ENCODE results near the gene ACER1. TPM values are rescaled to one million over a fixed set of nuclear protein-coding genes. Genes with fewer than 3 reads are reported as not detected.

The ACER1 gene
- total RNA-seq, 1 donor from 2014 or later: not detected

DNA sequence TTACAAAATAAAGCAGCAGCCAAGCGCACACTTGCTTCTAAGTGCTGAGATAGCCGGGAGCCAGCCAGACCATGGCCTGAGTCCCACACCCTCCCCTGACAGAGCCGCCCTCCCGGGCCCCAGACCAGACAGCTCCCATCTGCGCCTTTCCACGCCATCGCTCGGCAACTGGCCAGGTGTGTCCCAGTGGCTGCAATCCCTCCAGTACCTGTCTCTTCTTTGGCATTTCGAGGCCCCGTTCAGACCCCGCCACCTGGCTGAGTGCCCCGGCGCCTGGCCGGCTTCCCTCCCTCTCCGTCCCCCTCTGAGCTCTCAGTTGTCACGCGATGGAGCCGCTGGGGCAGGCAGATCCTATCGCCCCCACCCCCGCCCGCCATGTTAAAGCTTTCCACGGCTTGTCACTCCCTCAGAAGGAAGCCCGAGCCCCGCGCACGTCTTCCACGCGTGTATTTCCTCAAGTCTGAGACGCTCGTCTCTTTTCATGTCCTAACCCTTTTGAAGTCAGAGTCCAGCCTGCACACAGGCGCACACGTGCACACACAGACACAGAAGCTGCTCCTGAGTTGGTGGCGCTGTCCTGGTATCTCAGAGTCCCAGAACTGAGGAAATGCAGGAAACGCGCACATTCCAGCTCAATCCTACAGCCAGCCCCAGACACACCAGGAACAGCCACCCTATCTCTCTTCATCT is 61.5 kb downstream of the ACER1 start:
- no peak for DNase-seq
- H3K27ac Mint-ChIP-seq: no peak overlapping the region
- intact Hi-C loops (cut with micrococcal nuclease): no loop called here
- no peaks in the 10 kb centered on the region for H3K27me3 Mint-ChIP-seq
- TF ChIP-seq, protein P1, sequence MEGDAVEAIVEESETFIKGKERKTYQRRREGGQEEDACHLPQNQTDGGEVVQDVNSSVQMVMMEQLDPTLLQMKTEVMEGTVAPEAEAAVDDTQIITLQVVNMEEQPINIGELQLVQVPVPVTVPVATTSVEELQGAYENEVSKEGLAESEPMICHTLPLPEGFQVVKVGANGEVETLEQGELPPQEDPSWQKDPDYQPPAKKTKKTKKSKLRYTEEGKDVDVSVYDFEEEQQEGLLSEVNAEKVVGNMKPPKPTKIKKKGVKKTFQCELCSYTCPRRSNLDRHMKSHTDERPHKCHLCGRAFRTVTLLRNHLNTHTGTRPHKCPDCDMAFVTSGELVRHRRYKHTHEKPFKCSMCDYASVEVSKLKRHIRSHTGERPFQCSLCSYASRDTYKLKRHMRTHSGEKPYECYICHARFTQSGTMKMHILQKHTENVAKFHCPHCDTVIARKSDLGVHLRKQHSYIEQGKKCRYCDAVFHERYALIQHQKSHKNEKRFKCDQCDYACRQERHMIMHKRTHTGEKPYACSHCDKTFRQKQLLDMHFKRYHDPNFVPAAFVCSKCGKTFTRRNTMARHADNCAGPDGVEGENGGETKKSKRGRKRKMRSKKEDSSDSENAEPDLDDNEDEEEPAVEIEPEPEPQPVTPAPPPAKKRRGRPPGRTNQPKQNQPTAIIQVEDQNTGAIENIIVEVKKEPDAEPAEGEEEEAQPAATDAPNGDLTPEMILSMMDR (IDR thresholded peaks at IDR 0.05): no peak
- H3K36me3 Mint-ChIP-seq (ENCODE audit: low read depth): peaks cover 45% of the 10 kb centered on the region
- H3K4me1 Mint-ChIP-seq: peaks cover 13% of the 10 kb centered on the region
- H3K9me3 Mint-ChIP-seq: no peaks in the 10 kb centered on the region
- no peak for ATAC-seq (ENCODE audit: low read depth)
- POLR2A ChIA-PET: no interaction called here
- no peak overlapping the region for H3K4me3 Mint-ChIP-seq
- CTCF ChIA-PET: no interaction called here

DNA sequence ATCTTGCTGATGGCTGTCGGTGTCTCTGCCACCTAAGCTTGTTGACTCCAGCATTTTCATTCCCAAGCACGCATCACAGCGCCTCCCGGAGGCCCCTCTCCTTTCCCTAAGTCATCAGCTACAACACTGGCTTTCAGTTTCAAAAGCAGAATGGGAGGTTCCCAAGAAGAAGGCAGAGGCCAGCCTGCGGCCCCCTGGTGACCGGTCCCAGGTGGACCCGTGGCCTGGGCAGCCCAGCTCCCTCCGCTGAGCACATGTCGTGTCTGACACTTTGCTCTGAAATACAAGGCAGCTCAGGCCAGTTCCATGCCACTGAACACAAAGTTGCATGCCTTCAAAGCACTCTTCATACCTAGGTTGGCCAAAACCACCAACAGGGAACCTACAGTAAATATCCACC is 62.2 kb downstream of the ACER1 start:
- no peak overlapping the region for H3K27ac Mint-ChIP-seq
- no peak for DNase-seq
- no peaks in the 10 kb centered on the region for H3K9me3 Mint-ChIP-seq
- H3K4me3 Mint-ChIP-seq: no peak overlapping the region
- H3K4me1 Mint-ChIP-seq: peaks cover 7% of the 10 kb centered on the region
- ATAC-seq (ENCODE audit: low read depth): no peak
- ChIA-PET CTCF (no interaction called here), POLR2A (no interaction called here)
- intact Hi-C loops (cut with micrococcal nuclease): no loop called here
- TF ChIP-seq, protein P1 (IDR thresholded peaks at IDR 0.05): no peak
- H3K36me3 Mint-ChIP-seq (ENCODE audit: low read depth): peaks cover 45% of the 10 kb centered on the region
- no peaks in the 10 kb centered on the region for H3K27me3 Mint-ChIP-seq

DNA sequence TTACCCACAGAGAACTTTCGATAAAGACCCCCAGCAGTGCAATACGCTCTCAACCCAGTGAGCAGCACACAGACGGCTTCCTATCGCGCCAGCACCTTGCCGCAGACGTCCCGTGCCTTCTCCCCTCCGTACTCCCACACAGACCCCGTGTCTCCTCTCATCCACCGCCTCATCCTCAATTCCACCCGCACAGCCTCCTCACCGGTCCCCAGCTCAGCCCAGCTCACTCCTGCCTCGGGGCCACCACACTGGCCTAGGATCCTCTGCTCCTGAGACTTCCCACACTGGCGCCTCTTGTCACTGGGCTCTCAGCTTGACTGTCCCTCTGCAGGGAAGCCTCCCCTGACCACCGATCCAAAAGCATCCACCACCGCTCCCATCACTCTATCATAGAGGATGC is 62.6 kb downstream of the ACER1 start:
- ATAC-seq (ENCODE audit: low read depth) (no peak), DNase-seq (no peak)
- Mint-ChIP-seq H3K36me3 (ENCODE audit: low read depth) (peaks cover 44% of the 10 kb centered on the region), H3K27me3 (no peaks in the 10 kb centered on the region), H3K4me3 (no peak overlapping the region), H3K4me1 (peaks cover 3% of the 10 kb centered on the region), H3K9me3 (no peaks in the 10 kb centered on the region), H3K27ac (no peak overlapping the region)
- intact Hi-C loops (cut with micrococcal nuclease): no loop called here
- CTCF ChIA-PET: no interaction called here
- TF ChIP-seq, protein P1 (IDR thresholded peaks at IDR 0.05): no peak
- POLR2A ChIA-PET: no interaction called here

DNA sequence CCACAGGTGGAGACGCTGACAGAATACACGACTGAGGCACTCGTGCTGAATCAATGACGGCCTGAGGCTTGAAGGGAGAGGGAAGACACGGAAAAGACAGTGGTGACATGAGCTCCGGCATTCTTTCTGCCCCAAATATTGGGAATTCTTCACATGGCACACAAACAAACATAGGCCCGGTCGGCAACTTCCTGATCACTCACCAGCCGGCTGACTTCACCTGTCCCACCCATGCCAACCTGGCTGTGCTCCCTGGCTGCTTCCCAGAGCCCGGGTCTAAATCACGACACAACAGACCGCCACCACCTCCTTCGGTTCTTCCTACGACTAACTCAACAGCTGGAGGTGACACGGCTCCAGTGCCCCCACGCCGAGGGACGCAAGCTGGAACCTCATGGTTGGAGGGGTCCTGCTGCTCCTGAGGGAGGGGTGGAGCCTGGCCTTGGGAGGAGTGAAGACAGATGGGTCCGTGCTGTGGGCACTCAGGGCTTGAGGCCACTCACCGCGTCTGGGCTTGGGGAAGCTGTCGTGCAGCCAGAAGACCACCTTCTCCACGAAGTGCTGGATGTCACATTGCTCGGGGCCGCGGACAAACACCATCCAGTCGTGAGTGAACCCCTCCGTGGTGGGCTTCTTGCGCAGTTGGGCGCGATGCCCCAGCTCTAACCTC is 63.2 kb downstream of the ACER1 start:
- H3K4me3 Mint-ChIP-seq: no peak overlapping the region
- ChIA-PET CTCF (no interaction called here), POLR2A (no interaction called here)
- peaks cover 3% of the 10 kb centered on the region for H3K4me1 Mint-ChIP-seq
- intact Hi-C loops (cut with micrococcal nuclease): no loop called here
- DNase-seq (no peak), ATAC-seq (ENCODE audit: low read depth) (no peak)
- TF ChIP-seq, protein P1 (IDR thresholded peaks at IDR 0.05): no peak
- H3K9me3 Mint-ChIP-seq: no peaks in the 10 kb centered on the region
- H3K27ac Mint-ChIP-seq: no peak overlapping the region
- peaks cover 45% of the 10 kb centered on the region for H3K36me3 Mint-ChIP-seq (ENCODE audit: low read depth)
- H3K27me3 Mint-ChIP-seq: no peaks in the 10 kb centered on the region

DNA sequence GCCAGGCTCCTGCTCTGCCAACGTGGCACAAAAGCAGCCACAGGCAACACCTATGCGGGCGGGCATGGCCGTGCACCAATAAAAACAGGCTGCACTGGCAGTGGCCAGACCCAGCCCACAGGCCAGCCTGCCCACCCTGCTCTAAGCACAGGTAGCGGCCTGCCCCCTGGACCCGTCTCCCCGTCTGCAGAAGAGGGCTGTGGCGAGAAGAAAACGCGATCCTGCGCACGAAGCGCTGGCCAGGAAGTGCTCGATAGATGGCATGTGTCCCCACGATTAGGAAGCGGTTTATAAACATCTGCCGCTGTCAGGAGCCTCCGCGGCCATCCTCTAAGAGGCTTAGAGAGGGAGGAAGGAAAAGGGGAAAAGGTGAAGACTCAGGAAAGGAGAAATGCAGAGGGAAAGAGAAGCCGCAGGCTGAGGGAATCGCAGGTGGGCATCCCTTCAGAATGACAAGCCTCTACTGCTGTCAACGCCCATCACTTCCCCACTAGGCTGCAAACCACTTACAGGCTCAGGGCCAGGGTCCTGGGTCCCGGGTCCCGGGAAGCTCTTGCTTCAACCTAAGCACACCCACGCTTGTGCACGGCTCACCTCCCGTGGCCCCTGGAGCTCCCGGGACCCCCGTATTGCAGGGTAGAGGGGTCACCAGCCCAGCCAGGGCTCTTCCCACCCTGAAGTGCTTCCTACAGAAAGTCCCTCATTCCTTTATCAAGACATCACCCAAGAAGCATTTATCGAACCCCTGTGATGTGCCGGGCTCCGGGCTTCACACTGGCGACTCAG is 64.1 kb downstream of the ACER1 start:
- ChIA-PET POLR2A (no interaction called here), CTCF (no interaction called here)
- Mint-ChIP-seq H3K27me3 (no peaks in the 10 kb centered on the region), H3K36me3 (ENCODE audit: low read depth) (peaks cover 51% of the 10 kb centered on the region), H3K4me1 (peaks cover 3% of the 10 kb centered on the region), H3K9me3 (no peaks in the 10 kb centered on the region), H3K27ac (no peak overlapping the region), H3K4me3 (no peak overlapping the region)
- intact Hi-C loops (cut with micrococcal nuclease): no loop called here
- ATAC-seq (ENCODE audit: low read depth) (no peak), DNase-seq (no peak)
- TF ChIP-seq, protein P1 (IDR thresholded peaks at IDR 0.05): no peak

Data from activated B cell treated with CpG ODN at 0.5 μM for 24 hours (primary cell).